K562 (cell line): ENCODE data around the gene ADGRF1. TPM values are rescaled to one million over a fixed set of nuclear protein-coding genes. Genes with fewer than 3 reads are reported as not detected.

Experiments used
- ATAC-seq: fragments of 200-7000 bp; cut with Tn5 transposase; 3 replicates; pipeline ENCODE4 v1.9.1; 2020; ENCODE audit warnings: moderate library complexity
- BruUV-seq: library from RNA; stranded (reverse); fragments of 400-500 nt; replicated peaks from 2 replicates; lab custom pipeline; 2021; lab: Mats Ljungman, UMichigan
- CTCF ChIA-PET: fragments of 300-600 bp; formaldehyde crosslinking; extraction: SDS; loops from one replicate; lab custom pipeline; 2021; ENCODE audit warnings: low intra/inter-chr PET ratio; lab: Yijun Ruan, JAX
- POLR2A ChIA-PET: fragments of 300-600, 350-650 bp; sonication (Branson Sonifier 250); formaldehyde crosslinking; extraction: SDS; loops from one replicate; lab custom pipeline; 2021; ENCODE audit warnings: antibody characterized with exemption, inconsistent platforms; lab: Yijun Ruan, JAX
- DNase-seq, 4 experiments: peaks; one replicate each; pipeline versions ENCODE4 v3.0.0 to v3.0.0-alpha.2; 2011 to 2018; ENCODE audit warnings: low spot score in 3 of 4, mixed read lengths in 3 of 4; ENCODE audit errors: extremely low read depth in 1 of 4
- FAIRE-seq: peaks from 2 replicates; lab custom pipeline; 2011; peaks lifted over from hg19 to GRCh38; lab: Jason Lieb, UNC
- H2AFZ ChIP-seq: 2 replicates; pipeline ENCODE4 v1.6.0; 2011; ENCODE audit warnings: low read depth, low read length, control low read depth, inconsistent platforms
- H3K27ac ChIP-seq: fragments of 200-600 bp; 3 replicates; pipeline ENCODE4 v1.8.0; 2011; ENCODE audit warnings: low read depth, mild to moderate bottlenecking, control low read depth, inconsistent platforms, low read length, moderate library complexity, mixed read lengths; ENCODE audit errors: extremely low read depth
- H3K27me3 ChIP-seq, 2 experiments: fragments of 300-600 bp in 1 of 2; 2 replicates in 1 of 2; 3 replicates in 1 of 2; pipeline versions ENCODE4 v1.6.0 to v1.8.0; 2011; ENCODE audit warnings: inconsistent platforms in 2 of 2, low read length in 2 of 2, mild to moderate bottlenecking in 1 of 2, mixed read lengths in 1 of 2, moderate library complexity in 1 of 2; ENCODE audit not compliant: control insufficient read depth in 2 of 2, insufficient read depth in 2 of 2
- H3K36me3 ChIP-seq: fragments of 300-600 bp; 3 replicates; pipeline ENCODE4 v1.8.0; 2011; ENCODE audit warnings: mild to moderate bottlenecking, low read length, inconsistent platforms; ENCODE audit not compliant: control insufficient read depth, insufficient read depth
- H3K4me1 ChIP-seq, 2 experiments: fragments of 200-600 bp in 1 of 2; replicated peaks in 1 of 2; 2 replicates in 1 of 2; 3 replicates in 1 of 2; pipeline versions ENCODE4 v1.5.1 to v1.8.0; 2011; ENCODE audit warnings: inconsistent platforms in 2 of 2, low read length in 2 of 2, mild to moderate bottlenecking in 1 of 2, mixed read lengths in 1 of 2, moderate library complexity in 1 of 2; ENCODE audit not compliant: control insufficient read depth in 2 of 2, insufficient read depth in 2 of 2
- H3K4me2 ChIP-seq: 2 replicates; pipeline ENCODE4 v1.6.1; 2011; ENCODE audit warnings: low read length, control low read depth, inconsistent platforms, mixed read lengths; ENCODE audit not compliant: insufficient read depth
- H3K4me3 ChIP-seq: fragments of 200-600 bp; sonication (generic), shearing (Covaris generic); 2 replicates; pipeline ENCODE4 v1.5.1; 2016; ENCODE audit warnings: control low read depth, inconsistent platforms
- H3K79me2 ChIP-seq: fragments of 200-600 bp; 3 replicates; pipeline ENCODE4 v1.8.0; 2011; ENCODE audit warnings: low read length, inconsistent platforms; ENCODE audit not compliant: control insufficient read depth, insufficient read depth
- H3K9ac ChIP-seq, 2 experiments: 2 replicates each; pipeline versions ENCODE4 v1.6.0 to v1.6.1; 2011; ENCODE audit warnings: low read depth in 2 of 2, low read length in 2 of 2, control low read depth in 1 of 2, inconsistent platforms in 1 of 2, mild to moderate bottlenecking in 1 of 2, mixed read lengths in 1 of 2; ENCODE audit not compliant: insufficient read depth in 1 of 2
- H3K9me1 ChIP-seq: one replicate; pipeline ENCODE4 v1.6.0; 2011; ENCODE audit warnings: inconsistent platforms, mild to moderate bottlenecking, low read length, moderate library complexity; ENCODE audit not compliant: control insufficient read depth, insufficient read depth
- H3K9me3 ChIP-seq: replicated peaks from 2 replicates; pipeline ENCODE4 v1.5.1; 2011; ENCODE audit warnings: low read depth, low read length, inconsistent platforms; ENCODE audit not compliant: control insufficient read depth, insufficient read depth
- H4K20me1 ChIP-seq: replicated peaks from 2 replicates; pipeline ENCODE4 v1.6.1; 2011; ENCODE audit warnings: low read length, inconsistent platforms, mixed read lengths; ENCODE audit not compliant: control insufficient read depth, insufficient read depth
- CCNT2 ChIP-seq: IDR thresholded peaks from 2 replicates; pipeline ENCODE4 v1.6.1; 2011; ENCODE audit warnings: borderline replicate concordance, low read depth, mild to moderate bottlenecking, moderate library complexity, mixed read lengths, low read length; ENCODE audit not compliant: insufficient read length; ENCODE audit errors: extremely low read depth
- E2F1 ChIP-seq: sonication (generic); formaldehyde crosslinking; IDR thresholded peaks from 2 replicates; pipeline ENCODE4 v1.8.1; 2023; ENCODE audit warnings: mild to moderate bottlenecking, missing genetic modification reagents, moderate library complexity
- HMGN3 ChIP-seq: IDR thresholded peaks from 2 replicates; pipeline ENCODE4 v1.6.1; 2011; ENCODE audit warnings: borderline replicate concordance, low read depth, mild to moderate bottlenecking, mixed read lengths, low read length; ENCODE audit not compliant: insufficient read length; ENCODE audit errors: extremely low read depth
- KDM2B ChIP-seq: fragments of 250-450 bp; sonication (Bioruptor Pico); IDR thresholded peaks from 2 replicates; pipeline ENCODE4 v1.8.0; 2021; ENCODE audit warnings: mild to moderate bottlenecking, moderate library complexity
- NFE2 ChIP-seq: IDR thresholded peaks from 2 replicates; pipeline ENCODE4 v1.6.1; 2014; ENCODE audit warnings: antibody characterized with exemption, low read depth
- RAD51 ChIP-seq: fragments of 450-650 bp; IDR thresholded peaks from 2 replicates; pipeline ENCODE4 v1.7.1; 2016; ENCODE audit warnings: low read depth, mild to moderate bottlenecking, borderline replicate concordance
- SRSF3 ChIP-seq: fragments of 200-400 bp; formaldehyde crosslinking; IDR thresholded peaks from 2 replicates; pipeline ENCODE4 v1.6.1; 2016; ENCODE audit warnings: mild to moderate bottlenecking, low read length, moderate library complexity; ENCODE audit not compliant: insufficient read depth
- WGBS: fragments of 100-300 bp; shearing (Covaris generic); methylation state at CpG from one replicate; pipeline ENCODE4 v1.1.6; 2016; ENCODE audit warnings: low coverage, mixed read lengths; ENCODE audit not compliant: insufficient coverage; ENCODE audit errors: missing lambda C conversion rate; 5-methylcytosine and 5-hydroxymethylcytosine counted together
- in situ Hi-C: fragments of 300-500 bp; cut with MboI; formaldehyde crosslinking; loops from 4 replicates; pipeline ENCODE4 v1.15.0; 2018; ENCODE audit warnings: inconsistent platforms, mixed read lengths
- intact Hi-C: fragments of 100-400 bp; cut with micrococcal nuclease; formaldehyde crosslinking; loops from 2 replicates; pipeline ENCODE4 v1.14.2; 2022
- polyA plus RNA-seq, 8 experiments: library from polyadenylated mRNA; depleted of rRNA in 4 of 8; stranded (reverse) in 5 of 8; unstranded in 3 of 8; fragments of >200 nt; fragmentation: Nextera tagmentation in 2 of 8; fragmentation: Illumina TruSeq in 1 of 8; extraction: Ambion mirVana in 2 of 8; extraction: Trizol in 1 of 8; gene quantifications; 2 replicates each; pipeline versions ENCODE4 v1.2.1 to v1.2.3, GENCODE V29; 2011 to 2014; ENCODE audit warnings: inconsistent platforms in 1 of 8, missing spikeins in 1 of 8
- total RNA-seq, 7 experiments: library from RNA; depleted of rRNA in 6 of 7; stranded (reverse); fragments of >200 nt in 6 of 7; fragmentation: Illumina TruSeq in 2 of 7; extraction: Trizol in 2 of 7; gene quantifications; 2 replicates each; pipeline versions ENCODE4 v1.2.1 to v1.2.3, GENCODE V29; 2011 to 2021; ENCODE audit warnings: low replicate concordance in 1 of 7
- TF ChIP-seq, protein P1 (sequence below), 3 experiments: IDR thresholded peaks in 2 of 3; conservative IDR thresholded peaks in 1 of 3; 2 replicates each; pipeline ENCODE4 v1.5.1; 2011 to 2012; ENCODE audit warnings: low read length in 3 of 3, mild to moderate bottlenecking in 3 of 3, control low read depth in 2 of 3, improper control_type of control experiment in 1 of 3, inconsistent platforms in 1 of 3, low read depth in 1 of 3, mixed read lengths in 1 of 3, moderate library complexity in 1 of 3; ENCODE audit not compliant: insufficient read depth in 2 of 3
- TF ChIP-seq, protein P2 (sequence below), 2 experiments: IDR thresholded peaks in 1 of 2; conservative IDR thresholded peaks in 1 of 2; 2 replicates each; pipeline ENCODE4 v1.6.1; 2016; ENCODE audit warnings: low read depth in 2 of 2, mild to moderate bottlenecking in 1 of 2, missing compliant biosample characterization in 1 of 2, missing genetic modification characterization in 1 of 2, moderate library complexity in 1 of 2
- TF ChIP-seq, protein P3 (sequence below), 2 experiments: fragments of 150-350 bp in 1 of 2; IDR thresholded peaks; 2 replicates each; pipeline ENCODE4 v1.6.1; 2012 to 2016; ENCODE audit warnings: low read depth in 2 of 2, low read length in 2 of 2, mild to moderate bottlenecking in 1 of 2, moderate library complexity in 1 of 2

ADGRF1 gene
- total and polyA plus RNA-seq, 9 of the 15 experiments (the other 6 are each of a cell fraction or from before 2014, with no cell fraction given), result not detected

GRCh38 chr6:47007657-47008396, 34.3 kb downstream of the ADGRF1 start:
- WGBS, result 0% methylated on average over 3 of the region's 3 CpGs
- Histone ChIP-seq H3K4me3 (no peak overlapping the region), H2AFZ (no peak overlapping the region), H3K9me3 (no peaks in the 10 kb centered on the region), H3K9me1 (no peaks in the 10 kb centered on the region), H3K4me2 (no peak overlapping the region), H3K36me3 (no peaks in the 10 kb centered on the region), H3K27me3 (peaks cover 0 to 7% of the 10 kb centered on the region in 2 experiments; a peak in 2 of 5 replicates), H3K79me2 (no peaks in the 10 kb centered on the region), H4K20me1 (no peaks in the 10 kb centered on the region), H3K4me1 (no peaks in the 10 kb centered on the region), H3K9ac (no peak overlapping the region), H3K27ac (no peak overlapping the region)
- ChIA-PET POLR2A (no interaction called here), CTCF (no interaction called here)
- DNase-seq, result no peak
- no peak for FAIRE-seq
- in situ Hi-C loops (no loop called here), intact Hi-C loops (no loop called here)
- no peak for ATAC-seq
- BruUV-seq, result no TSS peak
- TF ChIP-seq, protein P1, sequence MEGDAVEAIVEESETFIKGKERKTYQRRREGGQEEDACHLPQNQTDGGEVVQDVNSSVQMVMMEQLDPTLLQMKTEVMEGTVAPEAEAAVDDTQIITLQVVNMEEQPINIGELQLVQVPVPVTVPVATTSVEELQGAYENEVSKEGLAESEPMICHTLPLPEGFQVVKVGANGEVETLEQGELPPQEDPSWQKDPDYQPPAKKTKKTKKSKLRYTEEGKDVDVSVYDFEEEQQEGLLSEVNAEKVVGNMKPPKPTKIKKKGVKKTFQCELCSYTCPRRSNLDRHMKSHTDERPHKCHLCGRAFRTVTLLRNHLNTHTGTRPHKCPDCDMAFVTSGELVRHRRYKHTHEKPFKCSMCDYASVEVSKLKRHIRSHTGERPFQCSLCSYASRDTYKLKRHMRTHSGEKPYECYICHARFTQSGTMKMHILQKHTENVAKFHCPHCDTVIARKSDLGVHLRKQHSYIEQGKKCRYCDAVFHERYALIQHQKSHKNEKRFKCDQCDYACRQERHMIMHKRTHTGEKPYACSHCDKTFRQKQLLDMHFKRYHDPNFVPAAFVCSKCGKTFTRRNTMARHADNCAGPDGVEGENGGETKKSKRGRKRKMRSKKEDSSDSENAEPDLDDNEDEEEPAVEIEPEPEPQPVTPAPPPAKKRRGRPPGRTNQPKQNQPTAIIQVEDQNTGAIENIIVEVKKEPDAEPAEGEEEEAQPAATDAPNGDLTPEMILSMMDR (IDR thresholded peaks at IDR 0.05 in 2 of 3, conservative IDR thresholded peaks at IDR 0.05 in 1 of 3; ENCODE audit: insufficient read depth in 2 of 3, low read depth in 1 of 3, low read length in 3 of 3), result no peak
- TF ChIP-seq, protein P2, sequence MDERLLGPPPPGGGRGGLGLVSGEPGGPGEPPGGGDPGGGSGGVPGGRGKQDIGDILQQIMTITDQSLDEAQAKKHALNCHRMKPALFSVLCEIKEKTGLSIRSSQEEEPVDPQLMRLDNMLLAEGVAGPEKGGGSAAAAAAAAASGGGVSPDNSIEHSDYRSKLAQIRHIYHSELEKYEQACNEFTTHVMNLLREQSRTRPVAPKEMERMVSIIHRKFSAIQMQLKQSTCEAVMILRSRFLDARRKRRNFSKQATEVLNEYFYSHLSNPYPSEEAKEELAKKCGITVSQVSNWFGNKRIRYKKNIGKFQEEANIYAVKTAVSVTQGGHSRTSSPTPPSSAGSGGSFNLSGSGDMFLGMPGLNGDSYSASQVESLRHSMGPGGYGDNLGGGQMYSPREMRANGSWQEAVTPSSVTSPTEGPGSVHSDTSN (CRISPR knock-in tag; IDR thresholded peaks at IDR 0.05; ENCODE audit: low read depth), result no peak
- TF ChIP-seq, protein P2 (tag; conservative IDR thresholded peaks at IDR 0.05; ENCODE audit: low read depth), result no peak
- no peak for TF ChIP-seq HMGN3
- TF ChIP-seq E2F1 (CRISPR knock-in tag), result no peak
- no peak for TF ChIP-seq RAD51
- TF ChIP-seq, protein P3, sequence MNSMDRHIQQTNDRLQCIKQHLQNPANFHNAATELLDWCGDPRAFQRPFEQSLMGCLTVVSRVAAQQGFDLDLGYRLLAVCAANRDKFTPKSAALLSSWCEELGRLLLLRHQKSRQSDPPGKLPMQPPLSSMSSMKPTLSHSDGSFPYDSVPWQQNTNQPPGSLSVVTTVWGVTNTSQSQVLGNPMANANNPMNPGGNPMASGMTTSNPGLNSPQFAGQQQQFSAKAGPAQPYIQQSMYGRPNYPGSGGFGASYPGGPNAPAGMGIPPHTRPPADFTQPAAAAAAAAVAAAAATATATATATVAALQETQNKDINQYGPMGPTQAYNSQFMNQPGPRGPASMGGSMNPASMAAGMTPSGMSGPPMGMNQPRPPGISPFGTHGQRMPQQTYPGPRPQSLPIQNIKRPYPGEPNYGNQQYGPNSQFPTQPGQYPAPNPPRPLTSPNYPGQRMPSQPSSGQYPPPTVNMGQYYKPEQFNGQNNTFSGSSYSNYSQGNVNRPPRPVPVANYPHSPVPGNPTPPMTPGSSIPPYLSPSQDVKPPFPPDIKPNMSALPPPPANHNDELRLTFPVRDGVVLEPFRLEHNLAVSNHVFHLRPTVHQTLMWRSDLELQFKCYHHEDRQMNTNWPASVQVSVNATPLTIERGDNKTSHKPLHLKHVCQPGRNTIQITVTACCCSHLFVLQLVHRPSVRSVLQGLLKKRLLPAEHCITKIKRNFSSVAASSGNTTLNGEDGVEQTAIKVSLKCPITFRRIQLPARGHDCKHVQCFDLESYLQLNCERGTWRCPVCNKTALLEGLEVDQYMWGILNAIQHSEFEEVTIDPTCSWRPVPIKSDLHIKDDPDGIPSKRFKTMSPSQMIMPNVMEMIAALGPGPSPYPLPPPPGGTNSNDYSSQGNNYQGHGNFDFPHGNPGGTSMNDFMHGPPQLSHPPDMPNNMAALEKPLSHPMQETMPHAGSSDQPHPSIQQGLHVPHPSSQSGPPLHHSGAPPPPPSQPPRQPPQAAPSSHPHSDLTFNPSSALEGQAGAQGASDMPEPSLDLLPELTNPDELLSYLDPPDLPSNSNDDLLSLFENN (IDR thresholded peaks at IDR 0.05; ENCODE audit: low read depth in 2 of 2, low read length in 2 of 2), result no peak
- no peak for TF ChIP-seq SRSF3
- no peak for TF ChIP-seq CCNT2
- no peak for TF ChIP-seq NFE2
- no peak for TF ChIP-seq KDM2B (CRISPR knock-in tag)
